Spleen (tissue), 7 donors: Measurements from ENCODE around the gene USP21.

Experiments
- CTCF ChIP-seq, 11 experiments: fragments of 200-600 bp in 7 of 11; fragments of 450-650 bp in 4 of 11; sonication (generic) in 4 of 11; IDR thresholded peaks in 8 of 11; conservative IDR thresholded peaks in 3 of 11; 1 replicate in 7 of 11; 2 replicates in 4 of 11; pipeline versions ENCODE4 v1.4.0 to v1.8.0; 2016 to 2021; ENCODE audit warnings: antibody characterized with exemption in 11 of 11, inconsistent platforms in 4 of 11, mild to moderate bottlenecking in 1 of 11
- POLR2A ChIP-seq, 3 donors: fragments of 450-650 bp; IDR thresholded peaks; one replicate each; pipeline ENCODE4 v1.5.1; 2017; ENCODE audit warnings: antibody characterized with exemption in 3 of 3, mild to moderate bottlenecking in 1 of 3
- POLR2AphosphoS5 ChIP-seq, 3 donors: sonication (generic); formaldehyde crosslinking; IDR thresholded peaks; one replicate each; pipeline ENCODE4 v1.5.1; 2017; ENCODE audit warnings: antibody characterized with exemption in 3 of 3
- donor health status: DM: no; HTN: no; CAD: no; lungs with moderate emphysema.
- donor health status: DM: no; HTN: no; CAD: no.
- donor health status: DM: no; HTN: no; CAD: no.

DNA sequence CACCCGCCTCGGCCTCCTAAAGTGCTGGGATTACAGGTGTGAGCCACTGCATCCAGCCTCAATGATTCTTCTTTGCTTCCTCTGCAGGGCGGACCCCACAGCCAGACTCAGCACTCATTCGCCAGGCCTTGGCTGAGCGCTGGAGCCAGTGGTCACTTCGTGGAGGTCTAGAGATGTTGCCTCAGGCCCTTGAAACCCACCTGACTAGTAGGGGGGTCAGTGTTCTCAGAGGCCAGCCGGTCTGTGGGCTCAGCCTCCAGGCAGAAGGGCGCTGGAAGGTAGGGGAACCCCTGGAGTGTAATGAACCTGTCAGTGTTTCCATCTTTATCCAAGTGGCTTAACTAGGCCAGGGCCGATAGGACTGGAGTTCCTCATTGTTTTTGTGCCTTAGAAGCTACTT, 9.6 kb downstream of the USP21 start:
- TF ChIP-seq POLR2AphosphoS5 (IDR thresholded peaks at IDR 0.05) (peak in 2 of 3 donors; percentile 8 to 11), CTCF (IDR thresholded peaks at IDR 0.05 in 8 of 11, conservative IDR thresholded peaks at IDR 0.05 in 3 of 11) (no peak), POLR2A (IDR thresholded peaks at IDR 0.05) (no peak)
